K562 (cell line): ENCODE results near the gene ZFAND6. TPM values are rescaled to one million over a fixed set of nuclear protein-coding genes. Genes with fewer than 3 reads are reported as not detected.

Source experiments
- ATAC-seq: fragments of 200-7000 bp; cut with Tn5 transposase; 3 replicates; pipeline ENCODE4 v1.9.1; 2020; ENCODE audit warnings: moderate library complexity
- BruUV-seq: library from RNA; stranded (reverse); fragments of 400-500 nt; replicated peaks from 2 replicates; lab custom pipeline; 2021; lab: Mats Ljungman, UMichigan
- CTCF ChIA-PET: fragments of 300-600 bp; formaldehyde crosslinking; extraction: SDS; loops from one replicate; lab custom pipeline; 2021; ENCODE audit warnings: low intra/inter-chr PET ratio; lab: Yijun Ruan, JAX
- POLR2A ChIA-PET: fragments of 300-600, 350-650 bp; sonication (Branson Sonifier 250); formaldehyde crosslinking; extraction: SDS; loops from one replicate; lab custom pipeline; 2021; ENCODE audit warnings: antibody characterized with exemption, inconsistent platforms; lab: Yijun Ruan, JAX
- DNase-seq, 4 experiments: peaks; one replicate each; pipeline versions ENCODE4 v3.0.0 to v3.0.0-alpha.2; 2011 to 2018; ENCODE audit warnings: low spot score in 3 of 4, mixed read lengths in 3 of 4; ENCODE audit errors: extremely low read depth in 1 of 4
- FAIRE-seq: peaks from 2 replicates; lab custom pipeline; 2011; peaks lifted over from hg19 to GRCh38; lab: Jason Lieb, UNC
- H2AFZ ChIP-seq: 2 replicates; pipeline ENCODE4 v1.6.0; 2011; ENCODE audit warnings: low read depth, low read length, control low read depth, inconsistent platforms
- H3K27ac ChIP-seq: fragments of 200-600 bp; 3 replicates; pipeline ENCODE4 v1.8.0; 2011; ENCODE audit warnings: low read depth, mild to moderate bottlenecking, control low read depth, inconsistent platforms, low read length, moderate library complexity, mixed read lengths; ENCODE audit errors: extremely low read depth
- H3K27me3 ChIP-seq, 2 experiments: fragments of 300-600 bp in 1 of 2; 2 replicates in 1 of 2; 3 replicates in 1 of 2; pipeline versions ENCODE4 v1.6.0 to v1.8.0; 2011; ENCODE audit warnings: inconsistent platforms in 2 of 2, low read length in 2 of 2, mild to moderate bottlenecking in 1 of 2, mixed read lengths in 1 of 2, moderate library complexity in 1 of 2; ENCODE audit not compliant: control insufficient read depth in 2 of 2, insufficient read depth in 2 of 2
- H3K36me3 ChIP-seq: fragments of 300-600 bp; 3 replicates; pipeline ENCODE4 v1.8.0; 2011; ENCODE audit warnings: mild to moderate bottlenecking, low read length, inconsistent platforms; ENCODE audit not compliant: control insufficient read depth, insufficient read depth
- H3K4me1 ChIP-seq, 2 experiments: fragments of 200-600 bp in 1 of 2; replicated peaks in 1 of 2; 2 replicates in 1 of 2; 3 replicates in 1 of 2; pipeline versions ENCODE4 v1.5.1 to v1.8.0; 2011; ENCODE audit warnings: inconsistent platforms in 2 of 2, low read length in 2 of 2, mild to moderate bottlenecking in 1 of 2, mixed read lengths in 1 of 2, moderate library complexity in 1 of 2; ENCODE audit not compliant: control insufficient read depth in 2 of 2, insufficient read depth in 2 of 2
- H3K4me2 ChIP-seq: 2 replicates; pipeline ENCODE4 v1.6.1; 2011; ENCODE audit warnings: low read length, control low read depth, inconsistent platforms, mixed read lengths; ENCODE audit not compliant: insufficient read depth
- H3K4me3 ChIP-seq: fragments of 200-600 bp; sonication (generic), shearing (Covaris generic); 2 replicates; pipeline ENCODE4 v1.5.1; 2016; ENCODE audit warnings: control low read depth, inconsistent platforms
- H3K79me2 ChIP-seq: fragments of 200-600 bp; 3 replicates; pipeline ENCODE4 v1.8.0; 2011; ENCODE audit warnings: low read length, inconsistent platforms; ENCODE audit not compliant: control insufficient read depth, insufficient read depth
- H3K9ac ChIP-seq, 2 experiments: 2 replicates each; pipeline versions ENCODE4 v1.6.0 to v1.6.1; 2011; ENCODE audit warnings: low read depth in 2 of 2, low read length in 2 of 2, control low read depth in 1 of 2, inconsistent platforms in 1 of 2, mild to moderate bottlenecking in 1 of 2, mixed read lengths in 1 of 2; ENCODE audit not compliant: insufficient read depth in 1 of 2
- H3K9me1 ChIP-seq: one replicate; pipeline ENCODE4 v1.6.0; 2011; ENCODE audit warnings: inconsistent platforms, mild to moderate bottlenecking, low read length, moderate library complexity; ENCODE audit not compliant: control insufficient read depth, insufficient read depth
- H3K9me3 ChIP-seq: replicated peaks from 2 replicates; pipeline ENCODE4 v1.5.1; 2011; ENCODE audit warnings: low read depth, low read length, inconsistent platforms; ENCODE audit not compliant: control insufficient read depth, insufficient read depth
- H4K20me1 ChIP-seq: replicated peaks from 2 replicates; pipeline ENCODE4 v1.6.1; 2011; ENCODE audit warnings: low read length, inconsistent platforms, mixed read lengths; ENCODE audit not compliant: control insufficient read depth, insufficient read depth
- DIDO1 ChIP-seq: fragments of 450-650 bp; IDR thresholded peaks from 2 replicates; pipeline ENCODE4 v1.6.1; 2016; ENCODE audit warnings: low read depth, missing biosample characterization, missing genetic modification characterization
- LCOR ChIP-seq: sonication (generic); formaldehyde crosslinking; IDR thresholded peaks from 2 replicates; pipeline ENCODE4 v1.8.0; 2022; ENCODE audit warnings: mild to moderate bottlenecking, missing genetic modification reagents
- NFIC ChIP-seq: fragments of 450-650 bp; IDR thresholded peaks from 2 replicates; pipeline ENCODE4 v1.6.1; 2017; ENCODE audit warnings: mild to moderate bottlenecking, inconsistent platforms
- PTBP1 ChIP-seq: fragments of 200-400 bp; formaldehyde crosslinking; IDR thresholded peaks from 2 replicates; pipeline ENCODE4 v1.6.1; 2017; ENCODE audit warnings: low read depth, low read length
- RBM14 ChIP-seq: fragments of 200-400 bp; formaldehyde crosslinking; IDR thresholded peaks from 2 replicates; pipeline ENCODE4 v1.6.1; 2018; ENCODE audit warnings: low read depth, mild to moderate bottlenecking, low read length, moderate library complexity, borderline replicate concordance; ENCODE audit not compliant: insufficient read depth
- TARDBP ChIP-seq: fragments of 450-650 bp; IDR thresholded peaks from 2 replicates; pipeline ENCODE4 v1.6.1; 2016
- TCFL5 ChIP-seq: fragments of 250-450 bp; sonication (Bioruptor Pico); conservative IDR thresholded peaks from 2 replicates; pipeline ENCODE4 v1.6.1; 2021; ENCODE audit warnings: mild to moderate bottlenecking, moderate library complexity, matching md5 sums
- ZSCAN29 ChIP-seq: fragments of 450-650 bp; IDR thresholded peaks from 2 replicates; pipeline ENCODE4 v1.6.1; 2017
- WGBS: fragments of 100-300 bp; shearing (Covaris generic); methylation state at CpG from one replicate; pipeline ENCODE4 v1.1.6; 2016; ENCODE audit warnings: low coverage, mixed read lengths; ENCODE audit not compliant: insufficient coverage; ENCODE audit errors: missing lambda C conversion rate; 5-methylcytosine and 5-hydroxymethylcytosine counted together
- in situ Hi-C: fragments of 300-500 bp; cut with MboI; formaldehyde crosslinking; loops from 4 replicates; pipeline ENCODE4 v1.15.0; 2018; ENCODE audit warnings: inconsistent platforms, mixed read lengths
- intact Hi-C: fragments of 100-400 bp; cut with micrococcal nuclease; formaldehyde crosslinking; loops from 2 replicates; pipeline ENCODE4 v1.14.2; 2022
- polyA plus RNA-seq, 8 experiments: library from polyadenylated mRNA; depleted of rRNA in 4 of 8; stranded (reverse) in 5 of 8; unstranded in 3 of 8; fragments of >200 nt; fragmentation: Nextera tagmentation in 2 of 8; fragmentation: Illumina TruSeq in 1 of 8; extraction: Ambion mirVana in 2 of 8; extraction: Trizol in 1 of 8; gene quantifications; 2 replicates each; pipeline versions ENCODE4 v1.2.1 to v1.2.3, GENCODE V29; 2011 to 2014; ENCODE audit warnings: inconsistent platforms in 1 of 8, missing spikeins in 1 of 8
- total RNA-seq, 7 experiments: library from RNA; depleted of rRNA in 6 of 7; stranded (reverse); fragments of >200 nt in 6 of 7; fragmentation: Illumina TruSeq in 2 of 7; extraction: Trizol in 2 of 7; gene quantifications; 2 replicates each; pipeline versions ENCODE4 v1.2.1 to v1.2.3, GENCODE V29; 2011 to 2021; ENCODE audit warnings: low replicate concordance in 1 of 7

ZFAND6 gene
- total and polyA plus RNA-seq, 9 of the 15 experiments (the other 6 are each of a cell fraction or from before 2014, with no cell fraction given), result 53.9 to 206 (median 88.9) TPM

DNA sequence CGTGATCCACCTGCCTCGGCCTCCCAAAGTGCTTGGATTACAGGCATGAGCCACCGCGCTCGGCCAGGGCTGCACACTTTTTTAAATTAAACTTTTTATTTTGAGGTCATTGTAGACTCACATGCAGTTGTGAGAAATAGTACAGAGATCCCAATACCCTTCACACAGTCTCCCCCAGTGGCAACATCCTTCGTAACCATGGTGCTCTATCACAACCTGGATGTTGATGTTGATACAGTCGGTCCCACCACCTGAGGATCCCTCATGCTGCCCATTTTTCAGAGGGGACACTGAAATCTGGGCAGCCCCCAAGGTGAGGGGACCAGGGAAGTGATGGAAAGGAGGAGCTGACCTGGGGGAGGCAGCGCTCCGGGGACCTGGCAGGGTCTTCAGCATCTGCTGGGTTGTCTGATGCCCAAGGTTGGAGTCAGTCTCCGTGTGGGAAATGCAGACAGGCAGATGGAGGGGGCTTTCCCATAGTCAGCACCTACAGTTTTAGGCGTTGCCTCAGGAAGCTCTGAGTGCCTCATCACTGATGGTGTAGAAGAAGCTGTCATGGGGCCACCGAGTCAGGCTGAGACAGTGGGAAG lies 110.4 kb downstream of the ZFAND6 start:
- FAIRE-seq, result no peak
- Histone ChIP-seq H2AFZ (no peak overlapping the region), H3K36me3 (peaks cover 60% of the 10 kb centered on the region; the same call in 2 of the 3 replicates), H3K9ac (no peak overlapping the region), H3K9me1 (no peaks in the 10 kb centered on the region), H3K79me2 (no peaks in the 10 kb centered on the region)
- 96% methylated on average over 12 of the region's 12 CpGs for WGBS
- TF ChIP-seq ZSCAN29 (no peak), PTBP1 (no peak), TARDBP (no peak), LCOR (no peak), DIDO1 (tag) (no peak), RBM14 (no peak), TCFL5 (CRISPR knock-in tag) (no peak), NFIC (no peak)
- TF ChIP-seq, all 486 proteins: peak for 0
- DNase-seq (no peak), ATAC-seq (no peak)
- Histone ChIP-seq H3K4me2 (no peak overlapping the region), H4K20me1 (no peaks in the 10 kb centered on the region), H3K9me3 (no peaks in the 10 kb centered on the region), H3K4me3 (no peak overlapping the region), H3K4me1 (no peaks in the 10 kb centered on the region), H3K27me3 (no peaks in the 10 kb centered on the region), H3K27ac (no peak overlapping the region)
- no TSS peak for BruUV-seq
- intact Hi-C loops (loop anchor here (5.0 to 10.0 kb wide), 3 partner anchors 108 to 785 kb away; no protein-coding TSS in a partner anchor), in situ Hi-C loops (loop anchor here (25.0 kb wide), 1 partner anchor 283 kb away; the partner anchor contains the start of gene MTHFS)
- ChIA-PET CTCF (no interaction called here), POLR2A (no interaction called here)
